HG02884 (cell line): Measurements from ENCODE around the gene PACS1.
"Not testable (repeated sequence)": the region's sequence is repeated elsewhere in the genome, so short reads cannot be mapped to it uniquely, and the experiment has no call there.

Source experiments
- ATAC-seq: cut with Tn5 transposase; IDR thresholded peaks from one replicate; pipeline ENCODE4 v1.9.1; 2021; ENCODE audit warnings: mild to moderate bottlenecking, moderate library complexity; ENCODE audit not compliant: unreplicated experiment

Gene PACS1

DNA sequence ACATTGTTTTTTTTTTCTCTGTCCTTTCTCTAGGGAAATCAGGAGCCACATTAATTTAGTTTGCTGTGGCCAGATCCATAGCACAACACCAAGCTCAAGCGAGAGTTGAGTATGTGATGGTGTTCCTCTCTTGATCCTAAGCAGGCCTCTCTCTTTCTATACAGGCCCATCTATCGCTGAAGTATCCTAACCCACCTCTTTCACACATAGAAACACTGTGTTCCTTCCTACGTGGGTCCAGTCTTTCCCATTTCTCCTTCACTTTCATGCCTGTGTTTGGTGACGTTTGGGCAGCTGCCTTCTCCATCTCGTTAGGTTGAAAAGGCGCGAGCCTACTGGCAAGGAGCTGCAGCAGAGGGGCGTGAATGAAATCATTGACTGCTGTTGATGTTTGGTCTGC lies 2.4 kb downstream of the PACS1 start:
- no peak for ATAC-seq

DNA sequence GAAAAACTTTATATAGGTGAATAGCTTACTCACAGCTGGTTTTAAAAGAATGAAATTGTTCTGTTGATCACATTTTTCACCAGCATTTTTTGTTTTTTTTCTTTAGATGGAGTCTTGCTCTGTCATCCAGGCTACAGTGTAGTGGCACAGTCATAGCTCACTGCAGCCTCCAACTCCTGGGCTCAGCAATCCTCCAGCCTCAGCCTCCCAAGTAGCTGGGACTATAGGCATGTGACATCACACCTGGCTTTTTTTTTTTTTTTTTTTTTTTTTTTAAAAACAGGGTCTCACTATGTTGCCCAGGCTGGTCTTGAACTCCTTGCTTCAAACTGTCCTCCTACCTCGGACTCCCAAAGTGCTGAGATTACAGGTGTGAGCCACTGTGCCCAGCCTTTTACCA lies 3.6 kb downstream of the PACS1 start:
- no peak for ATAC-seq

DNA sequence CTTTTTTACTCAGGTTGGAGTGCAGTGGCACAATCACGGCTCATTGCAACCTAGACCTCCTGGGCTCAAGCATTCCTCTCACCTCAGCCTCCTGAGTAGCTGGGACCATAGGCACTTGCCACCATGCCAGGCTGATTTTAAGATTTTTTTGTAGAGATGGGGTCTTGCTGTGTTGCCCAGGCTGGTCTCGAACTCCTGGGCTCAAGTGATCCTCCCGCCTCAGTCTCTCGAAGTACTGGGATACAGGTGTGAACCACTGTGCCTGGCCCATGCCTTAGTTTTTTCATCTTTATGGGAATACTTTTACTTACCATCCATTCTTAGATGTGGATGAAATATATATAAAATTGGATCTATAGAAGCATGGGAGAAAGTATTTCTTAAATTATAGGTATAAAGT lies 5.2 kb downstream of the PACS1 start:
- ATAC-seq: no peak

DNA sequence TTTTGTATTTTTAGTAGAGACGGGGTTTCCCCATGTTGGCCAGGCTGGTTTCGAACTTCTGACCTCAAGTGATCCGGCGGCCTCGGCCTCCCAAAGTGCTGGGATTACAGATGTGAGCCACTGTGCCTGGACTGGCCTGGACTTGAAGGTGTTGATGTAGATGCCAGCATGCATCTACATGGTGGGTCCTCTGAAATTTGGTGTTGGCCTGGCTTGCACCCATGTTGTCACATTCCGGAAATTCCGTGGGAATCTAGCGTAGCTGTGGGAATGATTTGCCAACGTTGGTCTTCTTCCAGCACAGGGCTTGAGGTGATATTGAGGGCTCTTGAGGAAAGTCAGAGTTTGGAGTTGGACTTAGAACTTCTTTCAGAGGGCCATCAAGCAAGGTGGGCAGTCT lies 6.5 kb downstream of the PACS1 start:
- no peak for ATAC-seq

DNA sequence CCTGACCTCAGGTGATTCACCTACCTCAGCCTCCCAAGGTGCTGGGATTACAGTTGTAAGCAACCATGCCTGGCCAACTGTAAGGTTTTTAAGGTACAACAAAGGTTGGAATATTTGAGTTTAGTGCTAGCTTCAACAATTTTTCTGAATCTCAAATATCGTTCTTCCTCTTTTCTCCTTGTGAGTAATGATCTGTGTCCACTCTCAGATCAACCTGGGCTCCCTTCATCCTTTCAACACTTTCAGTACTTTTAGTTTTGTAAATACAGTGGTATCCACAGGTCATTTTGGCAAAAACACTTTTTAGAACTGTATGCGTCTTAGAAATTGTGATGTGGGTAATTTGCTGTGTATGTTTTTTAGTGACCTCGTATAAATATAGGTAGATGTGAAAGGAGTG lies 7.9 kb downstream of the PACS1 start:
- ATAC-seq: no peak

DNA sequence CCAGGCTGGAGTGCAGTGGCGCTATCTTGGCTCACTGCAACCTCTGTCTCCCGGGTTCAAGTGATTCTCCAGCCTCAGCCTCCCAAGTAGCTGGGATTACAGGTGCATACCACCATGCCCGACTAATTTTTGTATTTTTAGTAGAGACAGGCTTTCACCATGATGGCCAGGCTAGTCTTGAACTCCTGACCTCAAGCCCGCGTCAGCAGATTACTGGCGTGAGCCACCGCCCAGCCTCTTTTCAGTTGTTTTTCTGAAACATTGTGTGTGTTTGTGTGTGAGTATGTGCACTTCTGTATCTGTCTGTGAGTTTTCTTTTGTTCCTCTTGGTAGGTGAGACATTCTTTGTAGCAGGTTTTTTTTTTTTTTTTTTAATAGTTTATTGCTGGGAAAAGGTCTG lies 8.9 kb downstream of the PACS1 start:
- ATAC-seq: not testable (repeated sequence)

DNA sequence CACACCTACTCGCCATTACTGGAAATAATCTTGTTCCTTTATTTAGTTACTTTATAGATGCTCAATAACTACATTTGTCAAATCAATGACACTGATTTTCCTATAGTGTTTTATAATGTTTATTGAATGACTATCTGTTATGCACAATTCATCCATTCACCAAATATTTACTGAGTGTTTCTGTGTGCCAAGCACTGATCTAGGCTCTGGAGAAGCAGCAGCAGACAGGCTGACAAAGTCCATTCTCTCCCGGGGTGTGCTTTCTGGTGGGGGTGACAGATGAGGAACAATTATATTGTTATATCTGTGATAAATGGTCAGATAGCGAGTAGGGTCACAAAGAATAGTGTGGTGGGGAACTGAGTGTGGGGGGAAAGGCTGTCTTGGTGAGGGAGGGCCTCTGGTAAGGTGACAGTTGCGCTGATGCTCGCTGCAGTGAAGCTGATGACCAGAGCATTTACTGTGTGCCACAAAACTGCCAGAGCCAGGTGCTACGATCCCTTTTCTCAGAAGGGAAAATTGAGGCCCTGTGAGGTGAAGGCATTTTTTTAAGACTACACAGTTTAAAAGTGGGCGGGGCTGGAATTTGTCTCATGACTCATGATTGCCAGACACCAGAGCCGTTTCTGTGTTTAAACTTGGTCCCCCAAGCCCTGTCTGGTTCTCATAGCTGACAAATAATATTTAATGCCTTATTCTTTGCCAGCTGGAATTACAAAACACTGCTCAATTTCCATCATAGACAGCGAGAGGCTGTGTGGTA lies 10.2 kb downstream of the PACS1 start:
- ATAC-seq: no peak

DNA sequence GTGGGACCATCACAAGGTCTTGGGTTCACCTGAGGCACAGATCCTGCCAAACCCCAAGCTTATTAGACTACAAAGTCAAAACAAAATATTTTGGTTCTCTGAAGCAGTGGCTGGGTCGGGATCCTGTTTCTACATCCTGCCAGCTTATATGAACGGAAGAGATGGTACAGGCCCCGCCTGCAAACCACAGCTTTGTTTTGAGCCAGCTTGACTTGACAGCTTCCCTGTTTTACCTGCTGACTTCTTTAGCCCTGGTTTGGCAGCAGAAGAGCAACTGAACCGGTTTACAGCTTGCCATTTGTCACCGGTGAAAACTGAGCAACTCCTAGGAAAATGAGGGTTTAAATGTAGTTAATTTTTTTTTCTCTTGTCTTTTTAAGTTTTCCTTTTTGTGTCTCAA lies 11.4 kb downstream of the PACS1 start:
- ATAC-seq: no peak

DNA sequence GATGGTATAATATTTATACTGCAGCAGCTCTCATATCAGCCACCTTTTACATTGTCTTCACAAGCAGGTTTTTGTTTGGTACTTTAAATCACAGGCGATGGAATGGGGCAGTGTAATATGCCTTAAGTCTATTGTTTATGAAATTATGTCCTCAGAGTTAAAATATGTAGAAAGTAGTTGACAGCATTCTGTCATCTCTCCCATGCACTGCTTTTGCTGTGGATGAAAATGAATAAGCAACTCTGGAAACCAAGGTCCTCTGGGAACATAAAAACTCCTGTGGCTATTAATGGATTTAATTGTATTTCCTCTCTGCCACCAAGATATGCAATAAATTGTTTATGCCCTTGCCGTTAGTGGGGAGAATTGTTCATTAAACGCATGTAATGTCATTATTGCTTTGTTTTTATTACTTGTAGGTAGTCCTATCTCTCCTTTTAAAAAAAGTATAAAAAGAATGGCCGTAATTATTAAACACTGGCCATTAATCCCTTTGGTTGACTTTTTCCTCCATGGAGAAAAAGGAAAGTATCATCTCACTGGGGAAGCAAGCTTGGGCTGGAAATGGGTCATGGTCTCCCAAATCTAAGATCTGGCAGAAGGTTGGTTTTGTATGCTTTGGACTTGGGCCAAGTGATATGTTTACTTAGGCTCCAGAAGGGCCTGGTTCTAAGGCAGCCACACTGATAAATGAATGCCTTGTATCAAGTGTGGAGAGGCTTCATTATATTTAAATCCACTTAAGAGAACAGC lies 13.1 kb downstream of the PACS1 start:
- ATAC-seq: no peak

DNA sequence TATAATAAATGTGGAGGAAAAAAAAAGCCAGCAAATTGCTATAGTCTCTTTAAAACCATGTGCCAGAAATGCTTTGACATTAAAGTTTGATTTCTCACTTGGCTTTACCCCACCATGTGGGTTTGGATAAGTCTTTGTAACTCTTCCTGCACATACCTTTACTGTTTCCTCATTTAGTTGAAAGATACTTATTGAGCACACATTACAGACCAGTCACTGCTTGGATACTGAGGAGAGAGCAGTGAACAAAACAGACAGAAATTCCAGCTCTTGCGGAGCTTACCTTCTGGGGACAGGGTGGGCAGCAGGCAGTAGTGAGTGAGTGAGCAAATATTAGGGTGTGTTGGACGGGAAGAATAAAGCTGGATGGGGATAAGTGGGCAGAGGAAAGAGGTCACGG lies 13.7 kb downstream of the PACS1 start:
- no peak for ATAC-seq

DNA sequence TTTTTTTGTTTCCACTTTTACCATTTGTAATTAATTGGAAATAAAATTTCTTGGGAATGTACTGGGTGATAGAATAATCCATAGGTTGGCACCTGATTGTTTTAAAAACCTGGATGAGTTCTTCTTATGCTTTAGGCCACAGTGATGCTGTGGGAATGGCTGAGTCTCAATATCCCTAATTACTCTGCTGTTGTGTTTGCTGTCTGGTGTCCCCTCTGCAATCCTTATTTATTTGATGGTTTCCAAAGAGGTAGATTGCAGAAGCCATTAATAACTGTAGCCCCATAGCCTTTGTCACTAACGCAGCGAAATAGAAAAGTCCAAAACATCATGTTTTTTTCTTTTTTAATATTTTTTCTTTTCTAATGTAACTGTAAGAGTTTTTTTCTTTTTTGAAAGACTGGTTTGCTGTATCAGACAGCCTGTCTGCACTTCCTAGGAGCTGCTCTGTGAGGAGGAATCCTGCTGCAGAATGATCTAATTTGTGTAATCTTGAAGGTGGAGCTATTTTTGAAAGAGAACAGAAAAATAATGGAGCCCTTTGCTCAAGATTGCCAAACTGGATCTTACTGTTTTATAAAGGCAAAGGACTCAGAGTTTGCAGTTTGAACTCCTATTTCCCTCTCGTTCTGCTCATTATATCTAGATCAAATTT lies 14.9 kb downstream of the PACS1 start:
- no peak for ATAC-seq

DNA sequence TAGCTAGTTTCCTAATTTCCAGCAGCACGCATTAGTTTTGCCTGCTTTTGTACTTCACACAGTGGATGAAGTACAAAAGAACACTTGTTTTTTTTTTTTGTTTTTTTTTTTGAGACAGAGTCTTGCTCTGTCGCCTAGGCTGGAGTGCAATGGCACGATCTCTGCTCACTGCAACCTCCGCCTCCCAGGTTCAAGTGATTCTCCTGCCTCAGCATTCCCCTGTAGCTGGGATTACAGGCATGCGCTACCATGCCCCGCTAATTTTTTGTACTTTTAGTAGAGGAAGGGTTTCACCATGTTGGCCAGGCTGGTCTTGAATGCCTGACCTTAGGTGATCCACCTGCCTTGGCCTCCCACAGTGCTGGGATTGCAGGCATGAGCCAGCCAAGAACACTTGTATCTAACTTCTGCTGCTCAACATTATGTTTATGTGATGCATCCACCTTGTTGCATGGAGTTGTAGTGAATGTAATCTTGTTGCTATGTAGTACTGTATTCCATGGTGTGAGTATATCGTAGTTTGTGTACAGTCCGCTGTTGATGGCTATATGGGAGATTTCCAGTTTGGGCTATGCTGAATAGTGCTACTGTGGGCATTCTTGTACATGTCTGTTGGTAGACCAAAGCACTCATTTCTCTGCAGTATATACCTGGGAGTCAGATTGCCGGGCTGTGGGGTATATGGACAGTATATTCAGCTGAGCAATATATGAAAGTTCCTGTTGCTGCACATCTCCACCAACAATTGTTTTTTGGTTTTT lies 17.3 kb downstream of the PACS1 start:
- no peak for ATAC-seq

DNA sequence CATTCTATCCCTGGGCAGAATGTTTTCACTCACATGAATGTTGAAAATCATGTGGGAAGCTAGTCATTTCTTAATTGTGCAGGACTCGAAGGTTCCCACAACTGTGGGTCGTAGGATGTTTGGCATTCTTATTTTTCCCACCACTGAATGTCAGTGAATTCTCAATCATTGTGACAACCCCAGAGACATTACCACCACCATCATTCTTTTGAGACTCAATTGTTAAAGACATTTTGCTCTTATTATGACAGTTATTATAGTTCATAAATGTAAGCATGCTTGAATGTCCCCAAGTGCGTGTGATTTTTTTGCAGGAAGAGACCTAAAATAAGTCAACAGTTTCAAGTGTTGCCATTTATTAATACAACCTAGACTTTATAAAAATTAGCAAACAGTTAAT lies 19.0 kb downstream of the PACS1 start:
- ATAC-seq: no peak

DNA sequence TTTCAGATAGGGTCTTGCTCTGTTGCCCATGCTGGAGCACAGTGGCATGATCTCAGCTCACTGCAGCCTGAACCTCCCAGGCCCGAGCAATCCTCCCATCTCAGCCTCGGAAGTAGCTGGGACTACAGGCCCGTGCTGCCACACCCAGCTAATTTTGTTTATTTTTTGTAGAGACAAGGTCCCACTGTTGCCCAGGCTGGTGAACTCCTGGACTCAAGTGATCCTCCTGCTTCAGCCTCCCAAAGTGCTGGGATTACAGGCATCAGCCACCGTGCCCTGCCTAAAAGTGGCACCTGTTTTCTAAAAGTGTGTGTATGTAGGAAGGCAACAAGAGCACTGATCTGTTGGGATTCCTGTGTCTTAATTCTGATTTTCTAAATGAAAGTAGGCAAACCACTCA lies 20.2 kb downstream of the PACS1 start:
- no peak for ATAC-seq

DNA sequence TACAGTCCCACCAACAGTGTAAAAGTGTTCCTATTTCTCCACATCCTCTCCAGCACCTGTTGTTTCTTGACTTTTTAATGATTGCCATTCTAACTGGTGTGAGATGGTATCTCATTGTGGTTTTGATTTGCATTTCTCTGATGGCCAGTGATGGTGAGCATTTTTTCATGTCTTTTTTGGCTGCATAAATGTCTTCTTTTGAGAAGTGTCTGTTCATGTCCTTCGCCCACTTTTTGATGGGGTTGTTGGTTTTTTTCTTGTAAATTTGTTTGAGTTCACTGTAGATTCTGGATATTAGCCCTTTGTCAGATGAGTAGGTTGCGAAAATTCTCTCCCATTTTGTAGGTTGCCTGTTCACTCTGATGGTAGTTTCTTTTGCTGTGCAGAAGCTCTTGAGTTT lies 22.1 kb downstream of the PACS1 start:
- not testable (repeated sequence) for ATAC-seq

DNA sequence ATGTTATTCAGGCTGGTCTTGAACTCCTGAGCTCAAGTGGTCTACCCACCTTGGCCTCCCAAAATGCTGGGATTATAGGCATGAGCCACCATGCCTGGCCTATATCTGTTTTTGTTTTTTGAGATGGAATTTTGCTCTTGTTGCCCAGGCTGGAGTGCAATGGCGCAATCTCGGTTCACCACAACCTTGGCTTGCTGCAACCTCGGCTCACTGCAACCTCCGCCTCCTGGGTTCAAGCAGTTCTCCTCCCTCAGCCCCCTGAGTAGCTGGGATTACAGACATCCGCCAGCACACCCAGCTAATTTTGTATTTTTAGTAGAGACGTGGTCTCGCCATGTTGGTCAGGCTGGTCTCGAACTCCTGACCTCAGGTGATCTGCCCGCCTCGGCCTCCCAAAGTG lies 29.7 kb downstream of the PACS1 start:
- ATAC-seq: not testable (repeated sequence)

DNA sequence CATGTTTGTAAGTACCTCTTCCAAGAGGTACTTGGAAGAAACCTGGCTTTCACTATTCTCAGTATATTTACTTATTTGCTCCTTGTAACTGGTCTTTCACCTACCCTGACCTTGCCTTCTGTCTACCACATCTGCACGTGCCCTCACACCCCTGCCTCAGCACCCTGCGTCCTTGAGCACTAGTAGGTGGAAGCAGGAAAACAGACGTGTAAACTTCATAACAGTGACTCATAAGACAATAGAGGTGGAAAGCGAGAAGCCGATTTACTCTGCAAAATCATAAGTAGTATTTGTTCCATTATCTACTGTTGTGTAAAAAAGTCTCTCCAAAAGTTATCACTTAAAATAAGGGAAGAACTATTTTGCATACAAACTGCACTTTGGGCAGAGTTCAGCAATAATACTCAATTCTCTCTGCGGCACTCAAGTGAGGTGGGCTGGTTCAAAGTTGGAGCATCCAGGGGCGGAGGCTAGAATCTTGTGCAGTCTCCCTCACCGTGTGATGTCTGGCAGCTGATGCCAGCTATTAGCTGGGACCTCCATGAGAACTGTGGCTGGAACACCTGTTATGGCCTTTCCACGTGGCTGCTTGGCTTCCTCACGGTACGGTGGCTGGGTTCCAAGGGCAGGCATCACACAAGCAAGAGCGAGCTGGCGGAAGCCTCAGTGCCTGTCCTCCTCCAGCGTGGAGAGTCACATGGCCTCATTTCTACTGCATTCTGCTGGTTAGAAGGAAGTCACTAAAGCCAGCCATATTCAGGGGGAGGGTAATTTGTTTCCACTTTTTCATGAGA lies 30.4 kb downstream of the PACS1 start:
- no peak for ATAC-seq

DNA sequence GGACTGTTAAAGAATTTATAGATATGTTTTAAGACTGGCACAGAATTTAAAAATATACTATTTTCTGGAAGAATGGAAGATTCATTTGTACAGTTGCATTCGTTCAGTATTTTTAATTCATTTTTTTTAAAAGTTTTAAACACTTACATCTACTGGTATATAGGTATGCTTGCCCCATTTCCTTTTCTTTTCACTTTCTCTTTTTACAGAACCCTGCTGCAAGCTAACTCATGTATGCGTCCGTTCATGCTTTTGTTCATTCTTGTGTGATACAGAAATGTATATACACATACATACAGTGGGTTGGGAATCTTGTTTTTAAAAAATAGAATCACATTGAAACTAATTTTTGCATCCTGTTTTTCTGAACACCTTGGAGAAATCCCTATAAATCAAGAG lies 31.0 kb downstream of the PACS1 start:
- no peak for ATAC-seq

DNA sequence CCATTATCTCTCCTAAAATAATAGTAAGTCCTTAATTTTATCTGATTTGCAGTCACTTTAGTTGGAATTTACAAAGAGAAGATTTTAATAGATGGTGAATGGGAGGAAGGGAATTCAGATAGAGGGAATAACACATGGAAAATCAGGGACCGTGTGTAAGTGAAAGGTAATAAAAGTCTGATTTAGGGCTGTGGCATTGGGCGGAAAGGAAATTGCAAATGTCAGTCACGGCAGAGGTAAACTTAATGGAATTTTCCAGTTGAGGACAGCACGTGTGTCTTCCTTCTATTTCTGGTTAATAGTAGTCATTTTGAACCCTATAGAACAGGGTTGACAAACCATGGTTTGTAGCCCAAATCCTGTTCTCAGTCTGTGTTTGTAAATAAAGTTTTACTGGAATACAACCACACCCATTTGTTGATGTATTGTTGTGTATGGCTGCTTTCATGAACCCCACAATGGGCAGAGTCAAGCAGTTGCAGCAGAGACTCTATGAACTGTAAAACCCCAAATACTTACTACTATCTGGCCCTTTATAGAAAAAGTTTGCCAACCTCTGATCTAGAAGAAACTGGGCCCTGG lies 34.1 kb downstream of the PACS1 start:
- no peak for ATAC-seq
